GM18867 (cell line): ENCODE results near the gene SGTA.
"Not testable (repeated sequence)": the region's sequence is repeated elsewhere in the genome, so short reads cannot be mapped to it uniquely, and the experiment has no call there.

Experiments used
- ATAC-seq: cut with Tn5 transposase; IDR thresholded peaks from one replicate; pipeline ENCODE4 v1.9.1; 2021; ENCODE audit warnings: mild to moderate bottlenecking, moderate library complexity; ENCODE audit not compliant: unreplicated experiment

Gene SGTA

DNA sequence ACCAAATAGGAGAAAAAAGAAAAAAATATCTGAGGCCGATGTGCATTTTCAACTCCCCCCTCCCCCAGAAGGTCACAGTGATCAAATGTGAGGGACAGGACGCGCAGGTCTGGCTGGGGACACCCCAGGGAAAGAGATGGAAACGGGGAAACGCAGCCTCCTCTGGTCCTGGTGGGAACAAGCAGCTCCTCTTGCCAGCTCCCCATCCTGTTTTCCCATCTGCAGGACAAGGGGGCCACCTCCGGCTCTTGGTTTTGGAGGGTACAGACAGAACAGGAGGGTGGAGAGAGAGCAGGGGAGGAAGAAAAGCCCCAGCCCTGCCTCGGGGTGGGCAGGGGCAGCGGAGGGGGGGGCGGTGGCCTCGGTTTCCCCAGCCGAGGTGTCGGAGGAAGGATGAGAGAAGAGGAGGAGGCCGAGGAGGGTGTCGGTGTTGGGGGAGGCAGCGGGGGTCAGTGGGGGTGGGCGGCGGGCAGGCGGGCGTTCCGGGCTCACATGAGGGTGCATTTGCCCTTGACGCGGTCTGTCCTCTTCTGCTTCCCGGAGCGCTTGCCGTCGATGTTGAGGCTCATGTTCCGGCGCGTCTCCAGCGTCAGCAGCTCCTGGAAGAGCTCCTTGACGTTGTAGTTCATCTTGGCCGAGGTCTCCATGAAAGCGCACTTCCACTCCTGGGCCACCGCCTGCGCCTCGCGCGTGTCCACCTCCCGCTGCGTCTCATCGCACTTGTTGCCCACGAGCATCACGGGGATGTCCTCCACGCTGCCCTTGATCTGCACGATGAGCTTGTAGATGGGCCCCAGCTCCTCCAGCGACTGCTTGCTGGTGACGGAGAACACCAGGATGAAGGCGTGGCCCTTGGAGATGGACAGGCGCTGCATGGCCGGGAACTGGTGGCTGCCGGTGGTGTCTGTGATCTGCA, 66.1 kb downstream of the SGTA start:
- no peak for ATAC-seq

DNA sequence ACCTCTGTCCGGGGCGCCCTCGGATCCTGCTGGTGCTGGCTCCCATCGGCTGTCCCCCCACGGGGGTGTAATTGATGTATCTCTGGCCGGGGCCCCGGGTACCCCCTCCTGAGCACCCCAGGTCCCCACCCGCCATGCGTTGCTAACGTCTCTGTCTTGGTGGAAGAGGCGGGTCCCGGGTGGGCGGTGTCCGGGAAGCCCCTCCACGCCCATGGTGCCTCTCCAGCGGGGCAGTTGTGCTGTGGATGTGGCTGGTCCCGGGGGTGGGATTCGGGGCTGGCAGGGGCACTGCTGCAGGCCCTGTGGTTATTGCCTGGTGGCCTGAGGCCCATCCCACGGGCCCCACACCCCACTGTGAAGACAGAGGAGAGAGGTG, 66.8 kb downstream of the SGTA start:
- ATAC-seq: no peak

DNA sequence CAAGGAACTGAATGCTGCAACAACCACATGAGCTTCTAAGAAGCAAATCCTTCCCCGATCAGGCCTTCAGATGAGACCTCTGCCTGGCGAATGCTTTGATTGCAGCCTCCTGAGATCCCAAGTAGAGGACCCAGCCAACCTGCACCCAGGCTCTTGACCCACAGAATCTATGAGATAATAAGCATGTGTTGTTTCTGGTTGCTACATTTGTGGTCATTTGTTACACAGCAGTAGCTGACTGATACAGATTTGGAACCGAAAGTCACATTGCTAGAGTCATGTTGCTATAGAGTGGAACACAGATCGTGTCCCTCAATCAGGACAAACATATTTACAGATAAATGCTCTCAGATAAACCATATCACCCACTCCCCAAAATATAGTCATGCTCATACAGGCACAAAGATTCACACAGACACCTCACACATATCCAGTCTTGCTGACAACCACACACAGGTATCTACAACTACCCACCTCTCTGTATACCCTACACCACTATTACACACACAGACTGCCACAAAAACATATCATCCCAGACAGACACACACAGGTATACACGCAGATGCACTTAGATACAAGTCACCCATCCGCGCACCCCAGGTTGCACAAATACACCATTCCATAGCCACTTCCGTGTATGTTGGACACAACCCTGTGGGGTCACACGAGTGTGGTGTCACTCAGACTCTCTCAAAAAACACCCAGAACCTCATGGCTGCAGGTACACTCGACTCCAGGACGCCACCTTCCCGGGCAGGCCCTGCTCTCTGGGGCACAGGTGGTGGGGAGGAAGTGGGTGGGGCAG, 67.4 kb downstream of the SGTA start:
- ATAC-seq: no peak

DNA sequence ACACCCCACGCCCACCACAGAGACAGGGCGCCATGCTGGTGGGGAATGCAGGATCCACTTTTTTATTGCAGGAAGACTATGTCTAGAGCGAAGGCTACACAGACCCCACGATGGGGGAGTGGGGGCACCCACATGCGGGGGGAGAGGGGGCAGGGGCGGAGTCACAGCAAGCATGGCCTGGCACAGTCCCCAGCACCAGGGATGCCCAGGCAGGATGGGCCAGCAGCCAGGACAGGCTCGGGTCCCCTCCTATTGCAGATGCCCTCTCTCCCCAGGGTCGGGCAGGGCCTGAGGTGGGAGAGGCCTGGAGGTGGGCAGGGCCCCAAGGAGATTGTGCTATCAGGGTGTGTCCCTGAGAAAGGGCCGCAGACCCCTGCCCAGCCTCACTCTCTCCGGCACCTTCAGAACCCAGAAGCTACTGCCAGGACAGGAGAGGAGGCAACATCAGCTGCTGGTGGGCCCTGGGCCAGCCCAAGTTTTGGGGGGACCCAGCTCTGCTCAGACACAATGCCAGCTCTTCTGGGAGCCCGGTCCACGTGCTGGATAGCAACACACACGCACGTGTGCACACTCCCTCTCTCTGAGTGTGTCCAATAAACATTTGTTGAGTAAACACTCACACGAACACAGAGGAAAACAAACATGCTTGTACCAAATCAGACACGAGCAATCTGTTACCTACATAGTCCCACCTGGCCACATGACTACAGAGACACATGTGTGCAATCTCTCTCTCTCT, 68.4 kb downstream of the SGTA start:
- ATAC-seq: no peak

DNA sequence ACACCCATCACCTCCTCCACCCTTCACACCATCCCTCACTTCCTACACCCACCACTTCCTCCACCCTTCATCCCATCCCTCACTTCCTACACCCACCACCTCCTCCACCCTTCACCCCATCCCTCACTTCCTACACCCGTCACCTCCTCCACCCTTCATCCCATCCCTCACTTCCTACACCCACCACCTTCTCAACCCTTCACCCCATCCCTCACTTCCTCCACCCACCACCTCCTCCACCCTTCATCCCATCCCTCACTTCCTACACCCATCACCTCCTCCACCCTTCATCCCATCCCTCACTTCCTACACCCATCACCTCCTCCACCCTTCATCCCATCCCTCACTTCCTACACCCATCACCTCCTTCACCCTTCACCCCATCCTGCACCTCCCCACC, 69.0 kb downstream of the SGTA start:
- ATAC-seq: not testable (repeated sequence)

DNA sequence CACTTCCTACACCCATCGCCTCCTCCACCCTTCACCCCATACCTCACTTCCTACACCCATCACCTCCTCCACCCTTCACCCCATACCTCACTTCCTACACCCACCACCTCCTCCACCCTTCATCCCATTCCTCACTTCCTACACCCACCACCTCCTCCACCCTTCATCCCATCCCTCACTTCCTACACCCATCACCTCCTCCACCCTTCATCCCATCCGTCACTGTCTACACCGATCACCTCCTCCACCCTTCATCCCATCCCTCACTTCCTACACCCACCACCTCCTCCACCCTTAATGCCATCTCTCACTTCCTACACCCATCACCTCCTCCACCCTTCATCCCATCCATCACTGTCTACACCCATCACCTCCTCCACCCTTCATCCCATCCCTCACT, 69.9 kb downstream of the SGTA start:
- not testable (repeated sequence) for ATAC-seq

DNA sequence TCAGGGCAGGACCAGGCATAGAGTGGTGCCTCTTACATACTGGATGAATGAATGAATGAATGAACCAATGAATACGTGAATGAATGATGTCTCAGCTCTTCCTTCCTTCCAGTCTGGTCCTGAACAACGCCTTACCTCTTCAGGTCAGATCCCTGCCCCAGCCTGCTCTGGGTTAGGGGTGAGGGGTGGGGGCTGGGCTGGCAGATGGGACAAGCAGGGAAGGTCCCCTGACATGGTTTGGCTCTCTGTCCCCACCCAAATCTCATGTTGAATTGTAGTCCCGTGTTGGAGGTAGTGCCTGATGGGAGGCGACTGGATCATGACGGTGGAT, 71.2 kb downstream of the SGTA start:
- no peak for ATAC-seq

DNA sequence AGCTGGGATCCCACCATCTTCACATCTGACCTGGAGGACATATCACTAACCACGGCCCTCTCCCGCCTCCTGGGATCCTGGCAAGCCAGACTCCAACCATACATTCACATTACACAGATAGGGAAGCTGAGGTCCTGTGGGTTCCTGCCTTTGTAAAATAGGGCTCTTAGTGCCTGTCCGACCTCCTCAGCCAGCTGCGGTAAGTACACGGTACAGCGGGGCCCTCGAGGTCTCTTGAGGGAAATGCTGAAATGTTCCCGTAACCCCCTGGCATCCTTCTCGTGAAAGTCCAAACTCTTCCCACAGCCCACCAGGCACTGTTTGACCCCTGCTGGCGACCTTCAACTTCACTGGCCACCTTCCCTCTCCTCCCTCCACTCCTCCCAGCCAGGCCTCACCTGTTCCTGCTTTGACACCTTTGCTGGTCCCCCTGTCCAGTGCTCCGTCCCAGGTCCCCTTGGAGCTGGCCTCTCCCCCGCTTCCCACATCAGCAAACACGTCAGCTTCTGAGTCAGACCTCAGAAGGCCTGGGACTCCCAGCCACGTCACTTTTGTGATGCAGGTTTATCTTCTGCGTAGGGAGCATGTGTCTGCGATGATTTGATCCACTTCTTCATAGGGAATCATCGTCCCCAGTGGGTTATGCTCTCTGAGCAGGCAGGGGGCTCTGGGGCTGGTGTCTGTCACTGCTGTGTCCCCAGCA, 71.8 kb downstream of the SGTA start:
- no peak for ATAC-seq

DNA sequence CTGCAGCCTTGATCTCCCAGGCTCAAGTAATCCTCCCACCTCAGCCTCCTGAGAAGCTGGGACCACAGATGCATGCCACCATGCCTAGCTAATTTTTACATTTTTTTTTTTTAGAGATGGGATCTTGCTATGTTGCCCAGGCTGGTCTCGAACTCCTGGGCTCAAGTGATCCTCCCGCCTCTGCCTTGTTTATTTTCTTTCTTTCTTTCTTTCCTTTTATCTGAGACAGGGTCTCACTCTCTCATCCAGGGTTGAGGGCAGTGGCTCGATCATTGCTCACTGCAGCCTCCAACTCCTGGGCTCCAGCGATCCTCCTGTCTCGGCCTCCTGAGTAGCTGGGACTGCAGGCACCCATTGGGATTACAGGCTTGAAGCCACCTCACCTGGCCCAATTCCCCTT, 76.8 kb downstream of the SGTA start:
- ATAC-seq: no peak
